H9 (cell line): Measurements from ENCODE around the gene USP3. TPM values are rescaled to one million over a fixed set of nuclear protein-coding genes. Genes with fewer than 3 reads are reported as not detected.

ENCODE experiments used
- DNase-seq: peaks from one replicate; pipeline ENCODE4 v3.0.0-alpha.2; 2017
- H2AFZ ChIP-seq: one replicate; pipeline ENCODE4 v1.6.1; 2013; ENCODE audit warnings: mild to moderate bottlenecking, low read length, control low read depth, moderate library complexity
- H2AK5ac ChIP-seq: 2 replicates; pipeline ENCODE4 v1.6.1; 2013; ENCODE audit warnings: low read length, control low read depth, mixed read lengths; ENCODE audit not compliant: insufficient read length
- H2BK120ac ChIP-seq: one replicate; pipeline ENCODE4 v1.6.1; 2013; ENCODE audit warnings: low read depth, mild to moderate bottlenecking, low read length, control low read depth, inconsistent platforms; ENCODE audit not compliant: poor library complexity, severe bottlenecking
- H2BK12ac ChIP-seq: 2 replicates; pipeline ENCODE4 v1.6.1; 2013; ENCODE audit warnings: low read length, control low read depth, mixed read lengths, low read depth; ENCODE audit not compliant: insufficient read length
- H2BK15ac ChIP-seq: 2 replicates; pipeline ENCODE4 v1.6.1; 2013; ENCODE audit warnings: low read depth, low read length, control low read depth
- H2BK20ac ChIP-seq: one replicate; pipeline ENCODE4 v1.6.1; 2013; ENCODE audit warnings: low read depth, mild to moderate bottlenecking, low read length, control low read depth, inconsistent platforms; ENCODE audit not compliant: poor library complexity, severe bottlenecking
- H2BK5ac ChIP-seq: 2 replicates; pipeline ENCODE4 v1.6.1; 2013; ENCODE audit warnings: low read length, control low read depth, mixed read lengths; ENCODE audit not compliant: insufficient read length
- H3K14ac ChIP-seq: 2 replicates; pipeline ENCODE4 v1.6.1; 2013; ENCODE audit warnings: low read length, control low read depth; ENCODE audit not compliant: insufficient read depth
- H3K18ac ChIP-seq: 2 replicates; pipeline ENCODE4 v1.6.1; 2013; ENCODE audit warnings: low read depth, mild to moderate bottlenecking, mixed read lengths, low read length, control low read depth; ENCODE audit not compliant: insufficient read length
- H3K23ac ChIP-seq: 2 replicates; pipeline ENCODE4 v1.6.1; 2013; ENCODE audit warnings: low read length, control low read depth, mixed read lengths, low read depth; ENCODE audit not compliant: insufficient read length
- H3K23me2 ChIP-seq: 2 replicates; pipeline ENCODE4 v1.6.1; 2013; ENCODE audit warnings: low read depth, mild to moderate bottlenecking, mixed read lengths, low read length, control low read depth; ENCODE audit not compliant: insufficient read length, poor library complexity, severe bottlenecking
- H3K27ac ChIP-seq: 2 replicates; pipeline ENCODE4 v1.5.1; 2013; ENCODE audit warnings: low read length, control low read depth, mixed read lengths, low read depth; ENCODE audit not compliant: insufficient read length
- H3K27me3 ChIP-seq: 2 replicates; pipeline ENCODE4 v1.6.1; 2013; ENCODE audit warnings: low read length, control low read depth, inconsistent platforms; ENCODE audit not compliant: insufficient read depth
- H3K4ac ChIP-seq: 2 replicates; pipeline ENCODE4 v1.6.1; 2013; ENCODE audit warnings: low read depth, mild to moderate bottlenecking, control low read depth, inconsistent platforms, low read length, moderate library complexity
- H3K4me1 ChIP-seq: 2 replicates; pipeline ENCODE4 v1.6.1; 2013; ENCODE audit warnings: low read length, control low read depth, inconsistent platforms; ENCODE audit not compliant: insufficient read depth
- H3K4me2 ChIP-seq: 2 replicates; pipeline ENCODE4 v1.6.1; 2013; ENCODE audit warnings: low read length, control low read depth, mixed read lengths; ENCODE audit not compliant: insufficient read length, insufficient read depth
- H3K56ac ChIP-seq: 2 replicates; pipeline ENCODE4 v1.6.1; 2013; ENCODE audit warnings: low read depth, mild to moderate bottlenecking, mixed read lengths, low read length, control low read depth; ENCODE audit not compliant: insufficient read length
- H3K79me1 ChIP-seq: 2 replicates; pipeline ENCODE4 v1.6.1; 2013; ENCODE audit warnings: low read depth, mild to moderate bottlenecking, moderate library complexity, low read length, control low read depth, inconsistent platforms; ENCODE audit not compliant: insufficient read depth, poor library complexity, severe bottlenecking
- H3K79me2 ChIP-seq: 2 replicates; pipeline ENCODE4 v1.6.1; 2013; ENCODE audit warnings: low read length, control low read depth, inconsistent platforms; ENCODE audit not compliant: insufficient read depth
- H3K9ac ChIP-seq: 2 replicates; pipeline ENCODE4 v1.6.1; 2013; ENCODE audit warnings: low read length, control low read depth, mixed read lengths; ENCODE audit not compliant: insufficient read length; ENCODE audit errors: extremely low read depth
- H3K9me3 ChIP-seq: one replicate; pipeline ENCODE4 v1.6.1; 2013; ENCODE audit warnings: low read depth, low read length, inconsistent platforms; ENCODE audit not compliant: control insufficient read depth
- H3T11ph ChIP-seq: one replicate; pipeline ENCODE4 v1.6.1; 2013; ENCODE audit warnings: mild to moderate bottlenecking, low read length, control low read depth, inconsistent platforms
- H4K20me1 ChIP-seq: one replicate; pipeline ENCODE4 v1.6.1; 2013; ENCODE audit not compliant: control insufficient read depth, insufficient read length, insufficient read depth
- H4K5ac ChIP-seq: 2 replicates; pipeline ENCODE4 v1.6.1; 2013; ENCODE audit warnings: low read depth, mild to moderate bottlenecking, mixed read lengths, low read length, control low read depth; ENCODE audit not compliant: insufficient read length
- H4K8ac ChIP-seq: replicated peaks from 2 replicates; pipeline ENCODE4 v1.6.1; 2013; ENCODE audit warnings: low read length, control low read depth, mixed read lengths, low read depth; ENCODE audit not compliant: insufficient read length
- H4K91ac ChIP-seq: 2 replicates; pipeline ENCODE4 v1.6.1; 2013; ENCODE audit warnings: low read depth, mild to moderate bottlenecking, moderate library complexity, mixed read lengths, low read length, control low read depth; ENCODE audit not compliant: insufficient read length
- H3K27ac Mint-ChIP-seq, 3 experiments: 2 replicates in 2 of 3; 3 replicates in 1 of 3; pipeline ENCODE4 v1.8.0; 2020 to 2021; ENCODE audit warnings: mixed read lengths in 3 of 3, mild to moderate bottlenecking in 1 of 3, moderate library complexity in 1 of 3
- H3K27me3 Mint-ChIP-seq: 2 replicates; pipeline ENCODE4 v1.8.0; 2021; ENCODE audit warnings: low read depth, mild to moderate bottlenecking, moderate library complexity, mixed read lengths
- H3K36me3 Mint-ChIP-seq, 3 experiments: 2 replicates in 2 of 3; 3 replicates in 1 of 3; pipeline ENCODE4 v1.8.0; 2020 to 2021; ENCODE audit warnings: low read depth in 3 of 3, mixed read lengths in 3 of 3; ENCODE audit not compliant: insufficient read depth in 1 of 3
- H3K4me1 Mint-ChIP-seq, 2 experiments: 2 replicates each; pipeline ENCODE4 v1.8.0; 2020; ENCODE audit warnings: mixed read lengths in 2 of 2
- H3K4me3 Mint-ChIP-seq, 2 experiments: 2 replicates in 1 of 2; 3 replicates in 1 of 2; pipeline ENCODE4 v1.8.0; 2020 to 2021; ENCODE audit warnings: mild to moderate bottlenecking in 2 of 2, mixed read lengths in 2 of 2, moderate library complexity in 1 of 2
- H3K9me3 Mint-ChIP-seq, 2 experiments: 2 replicates in 1 of 2; 3 replicates in 1 of 2; pipeline ENCODE4 v1.8.0; 2020; ENCODE audit warnings: mild to moderate bottlenecking in 2 of 2, mixed read lengths in 2 of 2, moderate library complexity in 1 of 2
- CTCF ChIP-seq: fragments of 200-600 bp; sonication (generic); conservative IDR thresholded peaks from 3 replicates; pipeline ENCODE4 v1.8.0; 2021; ENCODE audit warnings: antibody characterized with exemption, mild to moderate bottlenecking
- WGBS: extraction: QIAGEN DNeasy Blood & Tissue Kit; methylation state at CpG from one replicate; pipeline ENCODE4 v1.1.7; 2013; ENCODE audit warnings: missing lambda C conversion rate, low lambda C conversion rate, mixed read lengths; ENCODE audit not compliant: insufficient read length; ENCODE audit errors: extremely low coverage; 5-methylcytosine and 5-hydroxymethylcytosine counted together
- total RNA-seq: library from RNA; stranded (reverse); gene quantifications from 2 replicates; pipeline ENCODE4 v1.2.1, GENCODE V29; 2021

USP3 gene
- total RNA-seq, 1 experiment from 2014 or later: 14.2 TPM

DNA sequence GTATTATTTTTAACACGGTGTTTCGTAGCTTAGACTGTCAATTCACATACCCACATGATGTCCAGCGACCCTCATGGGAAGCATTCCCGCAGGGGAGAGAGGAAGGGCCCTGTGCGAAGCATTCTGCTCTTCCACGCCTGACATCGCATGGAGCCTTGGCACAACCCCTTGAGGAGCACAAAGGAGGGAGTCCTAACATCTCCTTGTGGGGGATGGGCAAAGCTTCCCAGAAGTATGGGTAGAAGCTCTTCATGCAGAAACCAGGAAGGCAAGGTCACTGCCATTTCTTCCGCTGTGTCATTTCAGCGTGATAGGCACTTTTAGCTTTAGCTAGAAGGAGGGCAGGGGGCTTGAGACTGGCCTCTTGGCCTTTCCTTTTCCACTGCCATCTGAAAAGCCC lies 28.7 kb upstream of the USP3 start:
- H3K4me3 Mint-ChIP-seq: no peak overlapping the region
- no peak overlapping the region for H3K27ac Mint-ChIP-seq
- Histone ChIP-seq H3K56ac (no peak overlapping the region), H3K18ac (no peak overlapping the region), H2AK5ac (no peak overlapping the region), H2BK12ac (no peak overlapping the region), H4K20me1 (no peaks in the 10 kb centered on the region), H3K23ac (no peak overlapping the region), H3K4me1 (peaks cover 3% of the 10 kb centered on the region; the same call in 1 of the 2 replicates), H4K8ac (no peak overlapping the region), H3K14ac (no peak overlapping the region), H3K4me2 (no peak overlapping the region), H3K79me2 (no peaks in the 10 kb centered on the region), H2BK20ac (no peak overlapping the region), H3K4ac (no peak overlapping the region), H3K79me1 (no peaks in the 10 kb centered on the region), H4K5ac (no peak overlapping the region), H2BK5ac (no peak overlapping the region), H2BK15ac (no peak overlapping the region), H4K91ac (no peak overlapping the region), H3K23me2 (no peaks in the 10 kb centered on the region), H2AFZ (no peak overlapping the region), H3K9me3 (no peaks in the 10 kb centered on the region), H3K27me3 (no peaks in the 10 kb centered on the region), H2BK120ac (no peak overlapping the region), H3K9ac (no peak overlapping the region), H3K27ac (no peak overlapping the region), H3T11ph (no peak overlapping the region)
- H3K4me1 Mint-ChIP-seq: peaks cover 25 to 32% of the 10 kb centered on the region in 2 experiments
- peaks cover 0 to 6% of the 10 kb centered on the region in 2 experiments; a peak in 2 of 5 replicates for H3K9me3 Mint-ChIP-seq
- H3K36me3 Mint-ChIP-seq: peaks cover 0 to 2% (median 0%) of the 10 kb centered on the region in 3 experiments; a peak in 2 of 7 replicates
- WGBS: no CpG with 5 or more reads among the region's 9 CpGs
- H3K27me3 Mint-ChIP-seq: peaks cover 12% of the 10 kb centered on the region
- no peak for TF ChIP-seq CTCF
- no peak for DNase-seq
